HepG2 (cell line): Measurements from ENCODE around the gene SETD1B.

ENCODE experiments used
- CTCF ChIP-seq: sonication (generic); formaldehyde crosslinking; IDR thresholded peaks from 2 replicates; pipeline ENCODE4 v1.5.0; 2020; ENCODE audit warnings: mild to moderate bottlenecking, missing genetic modification reagents, moderate library complexity
- GLI4 ChIP-seq: sonication (generic); formaldehyde crosslinking; IDR thresholded peaks from 2 replicates; pipeline ENCODE4 v1.5.1; 2020; ENCODE audit warnings: missing genetic modification reagents, mild to moderate bottlenecking, moderate library complexity, borderline replicate concordance
- HNRNPL ChIP-seq: fragments of 200-400 bp; formaldehyde crosslinking; IDR thresholded peaks from 2 replicates; pipeline ENCODE4 v1.6.1; 2017; ENCODE audit warnings: mild to moderate bottlenecking, low read depth, low read length
- REXO4 ChIP-seq: sonication (generic); formaldehyde crosslinking; IDR thresholded peaks from 2 replicates; pipeline ENCODE4 v1.8.0; 2022; ENCODE audit warnings: missing genetic modification reagents, mild to moderate bottlenecking, borderline replicate concordance
- TF ChIP-seq, protein P1 (sequence below): sonication (generic); formaldehyde crosslinking; IDR thresholded peaks from 2 replicates; pipeline ENCODE4 v1.5.1; 2020; ENCODE audit warnings: mild to moderate bottlenecking, missing genetic modification reagents, moderate library complexity

- TF ChIP-seq GLI4 (CRISPR knock-in tag) (no peak), CTCF (CRISPR knock-in tag) (no peak), HNRNPL (no peak), REXO4 (CRISPR knock-in tag) (no peak)
- TF ChIP-seq, protein P1, sequence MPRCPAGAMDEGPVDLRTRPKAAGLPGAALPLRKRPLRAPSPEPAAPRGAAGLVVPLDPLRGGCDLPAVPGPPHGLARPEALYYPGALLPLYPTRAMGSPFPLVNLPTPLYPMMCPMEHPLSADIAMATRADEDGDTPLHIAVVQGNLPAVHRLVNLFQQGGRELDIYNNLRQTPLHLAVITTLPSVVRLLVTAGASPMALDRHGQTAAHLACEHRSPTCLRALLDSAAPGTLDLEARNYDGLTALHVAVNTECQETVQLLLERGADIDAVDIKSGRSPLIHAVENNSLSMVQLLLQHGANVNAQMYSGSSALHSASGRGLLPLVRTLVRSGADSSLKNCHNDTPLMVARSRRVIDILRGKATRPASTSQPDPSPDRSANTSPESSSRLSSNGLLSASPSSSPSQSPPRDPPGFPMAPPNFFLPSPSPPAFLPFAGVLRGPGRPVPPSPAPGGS (CRISPR knock-in tag) = no peak
Measured at GRCh38 chr12:121816925-121817647, 13.3 kb downstream of the SETD1B start.
